ENCODE measurements around the gene WIPF2.

WIPF2 gene

GRCh38 chr17:40266882-40267281 is 47.8 kb downstream of the WIPF2 start:
- H3K4me3 ChIP-seq (ENCODE audit: control insufficient read depth, low read depth, low read length) = no peak overlapping the region
- TF ChIP-seq, protein P1, sequence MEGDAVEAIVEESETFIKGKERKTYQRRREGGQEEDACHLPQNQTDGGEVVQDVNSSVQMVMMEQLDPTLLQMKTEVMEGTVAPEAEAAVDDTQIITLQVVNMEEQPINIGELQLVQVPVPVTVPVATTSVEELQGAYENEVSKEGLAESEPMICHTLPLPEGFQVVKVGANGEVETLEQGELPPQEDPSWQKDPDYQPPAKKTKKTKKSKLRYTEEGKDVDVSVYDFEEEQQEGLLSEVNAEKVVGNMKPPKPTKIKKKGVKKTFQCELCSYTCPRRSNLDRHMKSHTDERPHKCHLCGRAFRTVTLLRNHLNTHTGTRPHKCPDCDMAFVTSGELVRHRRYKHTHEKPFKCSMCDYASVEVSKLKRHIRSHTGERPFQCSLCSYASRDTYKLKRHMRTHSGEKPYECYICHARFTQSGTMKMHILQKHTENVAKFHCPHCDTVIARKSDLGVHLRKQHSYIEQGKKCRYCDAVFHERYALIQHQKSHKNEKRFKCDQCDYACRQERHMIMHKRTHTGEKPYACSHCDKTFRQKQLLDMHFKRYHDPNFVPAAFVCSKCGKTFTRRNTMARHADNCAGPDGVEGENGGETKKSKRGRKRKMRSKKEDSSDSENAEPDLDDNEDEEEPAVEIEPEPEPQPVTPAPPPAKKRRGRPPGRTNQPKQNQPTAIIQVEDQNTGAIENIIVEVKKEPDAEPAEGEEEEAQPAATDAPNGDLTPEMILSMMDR (IDR thresholded peaks at IDR 0.05; ENCODE audit: control insufficient read depth, insufficient read depth, low read depth, low read length, missing control alignments) = no peak
- no peak for DNase-seq (ENCODE audit: low read depth)

DNA sequence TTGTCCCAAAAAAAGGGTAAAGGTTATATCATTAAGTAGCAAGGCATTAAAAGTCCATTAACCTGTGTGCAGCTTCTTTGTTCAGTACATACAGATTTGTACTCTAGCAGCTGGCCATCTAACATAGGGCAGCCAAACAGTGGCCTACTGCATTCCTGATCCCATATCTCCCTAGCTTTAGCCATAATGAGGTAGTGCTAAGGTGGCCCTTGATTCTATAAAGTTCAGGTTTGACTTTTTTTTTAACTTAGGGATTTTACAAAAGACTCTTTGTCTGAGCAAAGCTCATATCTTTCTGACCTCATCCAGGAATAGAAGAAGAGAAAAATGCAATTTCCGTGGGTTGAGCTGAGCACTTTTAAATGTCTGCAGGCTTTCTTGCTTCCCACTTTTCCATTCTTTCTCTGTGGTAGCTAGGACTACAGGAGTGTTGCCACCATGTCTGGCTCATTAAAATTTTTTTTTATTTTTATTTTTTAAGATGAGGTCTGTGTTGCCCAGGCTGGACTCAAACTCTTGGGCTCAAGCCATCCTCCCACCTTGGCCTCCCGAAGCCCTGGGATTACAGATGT is 49.1 kb downstream of the WIPF2 start:
- no peak overlapping the region for H3K4me3 ChIP-seq (ENCODE audit: control insufficient read depth, low read depth, low read length)
- TF ChIP-seq, protein P1 (IDR thresholded peaks at IDR 0.05; ENCODE audit: control insufficient read depth, insufficient read depth, low read depth, low read length, missing control alignments) = no peak
- no peak for DNase-seq (ENCODE audit: low read depth)

GRCh38 chr17:40278414-40278813 is 59.3 kb downstream of the WIPF2 start:
- TF ChIP-seq, protein P1 (IDR thresholded peaks at IDR 0.05; ENCODE audit: control insufficient read depth, insufficient read depth, low read depth, low read length, missing control alignments) = no peak

DNA sequence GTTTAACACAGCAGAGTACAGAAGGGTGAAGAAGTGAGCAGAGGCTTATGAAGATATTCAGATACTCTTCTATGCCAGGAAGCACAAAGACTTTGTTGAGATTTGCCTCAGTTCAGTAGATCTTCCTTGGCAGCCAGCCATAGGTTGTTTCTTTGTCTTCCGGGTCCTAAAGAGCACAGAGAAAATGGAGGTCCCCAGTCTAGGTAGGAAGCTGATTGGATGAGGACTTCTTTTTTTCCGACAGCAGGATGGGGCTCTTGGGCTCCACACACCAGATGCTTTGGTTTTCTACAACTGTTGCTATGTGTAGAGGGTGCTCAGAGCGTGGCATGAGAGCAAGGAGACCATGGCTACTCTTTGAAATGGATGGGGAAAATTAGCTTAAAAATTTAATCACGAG is 60.3 kb downstream of the WIPF2 start:
- no peak for DNase-seq (ENCODE audit: low read depth)
- H3K4me3 ChIP-seq (ENCODE audit: control insufficient read depth, low read depth, low read length) = no peak overlapping the region
- TF ChIP-seq, protein P1 (IDR thresholded peaks at IDR 0.05; ENCODE audit: control insufficient read depth, insufficient read depth, low read depth, low read length, missing control alignments) = no peak

More at GRCh38 chr17:40278414-40278813, 59.3 kb downstream of the WIPF2 start:
- no peak for DNase-seq (ENCODE audit: low read depth)
- H3K4me3 ChIP-seq (ENCODE audit: control insufficient read depth, low read depth, low read length) = no peak overlapping the region

DNA sequence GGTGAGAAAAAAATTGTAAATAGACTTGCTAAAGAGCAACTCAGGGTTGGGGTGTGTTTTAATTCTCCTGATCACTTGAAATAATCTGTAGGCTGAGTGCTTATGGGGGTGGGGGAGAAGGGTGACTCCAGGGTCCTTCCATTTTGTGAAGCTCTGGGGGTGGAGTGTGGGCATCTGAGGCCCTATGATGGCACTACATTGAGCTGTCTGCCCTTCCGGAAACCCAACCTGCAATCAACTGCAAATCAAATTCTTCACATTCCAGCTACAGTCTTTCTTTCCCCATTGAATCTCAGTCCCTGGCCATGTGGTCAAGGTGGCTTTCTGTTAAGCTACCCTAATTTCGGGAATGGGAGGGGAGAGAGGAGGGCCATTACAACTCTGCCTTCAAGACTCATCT is 62.6 kb downstream of the WIPF2 start:
- no peak overlapping the region for H3K4me3 ChIP-seq (ENCODE audit: control insufficient read depth, low read depth, low read length)
- no peak for DNase-seq (ENCODE audit: low read depth)
- TF ChIP-seq, protein P1 (IDR thresholded peaks at IDR 0.05; ENCODE audit: control insufficient read depth, insufficient read depth, low read depth, low read length, missing control alignments) = no peak

DNA sequence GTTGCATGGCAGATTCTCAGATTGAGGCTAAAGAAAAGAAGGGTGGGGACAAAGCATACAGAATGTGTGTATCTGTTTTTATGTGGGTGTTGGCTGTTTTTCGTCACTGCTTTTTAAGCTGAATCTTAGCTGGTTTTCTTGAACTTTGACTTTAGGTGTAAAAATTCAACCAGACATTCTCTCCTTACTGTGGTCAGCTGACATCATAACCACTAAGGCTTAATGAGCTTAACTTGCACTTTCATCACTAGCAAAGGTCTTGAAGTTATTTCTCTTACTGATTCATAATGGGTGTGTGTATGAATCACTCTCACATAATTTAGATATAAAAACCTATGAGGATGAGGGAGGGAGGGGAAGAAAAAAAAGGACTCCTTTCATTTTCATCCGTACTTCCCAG is 64.6 kb downstream of the WIPF2 start:
- H3K4me3 ChIP-seq (ENCODE audit: control insufficient read depth, low read depth, low read length) = peak overlapping the region; percentile 28
- DNase-seq (ENCODE audit: low read depth) = peak; percentile 93
- TF ChIP-seq, protein P1 (IDR thresholded peaks at IDR 0.05; ENCODE audit: control insufficient read depth, insufficient read depth, low read depth, low read length, missing control alignments) = no peak
